ENCODE measurements around the gene GIMAP6. TPM values are rescaled to one million over a fixed set of nuclear protein-coding genes. Genes with fewer than 3 reads are reported as not detected.

GIMAP6 gene
- total and polyA plus RNA-seq, 2 of the 4 experiments (the other 2 are of a cell fraction) = not detected

DNA sequence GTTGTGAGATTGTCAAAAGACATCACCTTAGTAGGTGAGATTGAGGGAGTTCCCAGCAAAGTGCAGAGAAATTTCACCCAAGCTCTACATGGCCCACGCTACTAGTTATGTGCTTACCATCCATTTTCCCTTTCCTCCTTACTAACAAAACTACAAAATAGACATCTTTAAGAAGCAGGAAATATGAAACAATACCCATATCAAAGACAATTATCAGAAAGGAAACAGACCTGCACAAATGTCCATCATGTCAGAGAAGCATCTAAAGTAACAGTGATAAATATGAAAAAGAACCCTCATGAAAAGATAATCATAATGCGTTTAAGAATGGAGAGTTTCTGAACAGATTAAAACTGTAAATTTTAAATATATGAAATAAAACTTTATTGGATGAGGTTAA, 36.8 kb downstream of the GIMAP6 start:
- BruUV-seq (replicated peaks) = no TSS peak
- peaks cover 2% of the 10 kb centered on the region; the same call in 1 of the 2 replicates for H3K9me3 ChIP-seq (ENCODE audit: control insufficient read depth, insufficient read depth, low read length)
- H2AFZ ChIP-seq (replicated peaks; ENCODE audit: low read length, poor library complexity) = no peak overlapping the region
- no peak overlapping the region for H3K9ac ChIP-seq (ENCODE audit: low read depth, low read length)
- no peak overlapping the region for H2BK120ac ChIP-seq (ENCODE audit: low read depth, low read length)
- no peaks in the 10 kb centered on the region for H3K36me3 ChIP-seq (ENCODE audit: control insufficient read depth, insufficient read depth, low read length)
- H3K9me1 ChIP-seq (ENCODE audit: insufficient read depth, low read length) = no peaks in the 10 kb centered on the region
- H2BK20ac ChIP-seq (ENCODE audit: low read depth, low read length) = no peak overlapping the region
- in situ Hi-C loops (cut with MboI; ENCODE audit: low sequenced_read_pairs) = no loop called here
- DNase-seq = no peak
- no peaks in the 10 kb centered on the region for H3K27me3 ChIP-seq (ENCODE audit: control insufficient read depth, insufficient read depth, low read length)
- no peak overlapping the region for H2AK5ac ChIP-seq (ENCODE audit: low read depth, low read length)
- H2BK15ac ChIP-seq (ENCODE audit: low read depth, low read length) = no peak overlapping the region
- WGBS, 2 experiments (ENCODE audit: extremely low coverage in 2 of 2, insufficient read length in 1 of 2) = no CpG with 5 or more reads among the region's 2 CpGs
- no peak overlapping the region for H3K4ac ChIP-seq (ENCODE audit: low read depth, low read length)
- H3K27ac ChIP-seq (ENCODE audit: insufficient read depth, low read length) = no peak overlapping the region
- TF ChIP-seq USF2 (IDR thresholded peaks at IDR 0.05; ENCODE audit: low read depth, low read length) (no peak), BHLHE40 (IDR thresholded peaks at IDR 0.05; ENCODE audit: low read depth, low read length) (no peak), CTCF (conservative IDR thresholded peaks at IDR 0.05; ENCODE audit: low read depth, low read length) (no peak), RCOR1 (IDR thresholded peaks at IDR 0.05; ENCODE audit: insufficient replicate concordance, low read length) (no peak), CEBPB (IDR thresholded peaks at IDR 0.05; ENCODE audit: low read depth, low read length) (no peak), RFX5 (IDR thresholded peaks at IDR 0.05; ENCODE audit: low read depth, low read length) (no peak), SMC3 (IDR thresholded peaks at IDR 0.05; ENCODE audit: low read depth, low read length) (no peak), MXI1 (IDR thresholded peaks at IDR 0.05; ENCODE audit: borderline replicate concordance, low read depth, low read length) (no peak), MAZ (IDR thresholded peaks at IDR 0.05; ENCODE audit: borderline replicate concordance, low read depth, low read length) (no peak), FOS (IDR thresholded peaks at IDR 0.05; ENCODE audit: low read depth, low read length) (no peak)
- H3K4me3 ChIP-seq (ENCODE audit: insufficient read depth, low read depth, low read length) = no peak overlapping the region
- H3K56ac ChIP-seq (ENCODE audit: extremely low read depth, insufficient read depth, low read length) = no peak overlapping the region
- ChIA-PET POLR2A (ENCODE audit: unreplicated experiment) (no interaction called here), CTCF (no interaction called here)
- intact Hi-C loops (cut with micrococcal nuclease) = no loop called here
- no peak overlapping the region for H4K91ac ChIP-seq (ENCODE audit: insufficient read depth, low read depth, low read length)
- H4K8ac ChIP-seq (ENCODE audit: low read depth in 2 of 2, low read length in 2 of 2) = no peak overlapping the region
- H3K18ac ChIP-seq (ENCODE audit: low read depth, low read length) = no peak overlapping the region
- no peak overlapping the region for H3K4me2 ChIP-seq (ENCODE audit: low read depth, low read length)
- no peaks in the 10 kb centered on the region for H3K4me1 ChIP-seq (ENCODE audit: control insufficient read depth, insufficient read depth, low read length)
- no peaks in the 10 kb centered on the region for H4K20me1 ChIP-seq (ENCODE audit: insufficient read depth, low read length)
- no peak overlapping the region for H3K23ac ChIP-seq (ENCODE audit: low read depth, low read length)
- ATAC-seq (ENCODE audit: low read depth) = no peak
- H3K79me1 ChIP-seq (ENCODE audit: low read depth in 1 of 2, low read length in 2 of 2) = no peaks in the 10 kb centered on the region
- dilution Hi-C loops (cut with HindIII; ENCODE audit: low sequenced_read_pairs, unreplicated experiment) = no loop called here
- H4K5ac ChIP-seq (ENCODE audit: low read depth, low read length) = no peak overlapping the region
- no peak overlapping the region for H3K14ac ChIP-seq (replicated peaks; ENCODE audit: low read depth, low read length)
- H2AK9ac ChIP-seq (replicated peaks; ENCODE audit: low read depth, low read length, poor library complexity) = no peak overlapping the region
- no peak overlapping the region for H2BK5ac ChIP-seq (ENCODE audit: low read depth, low read length, poor library complexity, severe bottlenecking)
